Keratinocyte (primary cell): ENCODE measurements around the gene MUC5B. TPM values are rescaled to one million over a fixed set of nuclear protein-coding genes. Genes with fewer than 3 reads are reported as not detected.

Experiments used
- DNase-seq: peaks from one replicate; pipeline ENCODE4 v3.0.0-alpha.2; 2011; ENCODE audit warnings: low read depth, missing footprints, low spot score
- FAIRE-seq: peaks from 2 replicates; lab custom pipeline; 2011; peaks lifted over from hg19 to GRCh38; lab: Jason Lieb, UNC
- H2AFZ ChIP-seq: 2 replicates; pipeline ENCODE4 v1.6.0; 2012; ENCODE audit warnings: low read length, control low read depth, inconsistent platforms; ENCODE audit not compliant: control insufficient read depth
- H3K27ac ChIP-seq: 2 replicates; pipeline ENCODE4 v1.5.1; 2011; ENCODE audit warnings: low read length; ENCODE audit not compliant: control insufficient read depth, insufficient read depth
- H3K27me3 ChIP-seq: 3 replicates; pipeline ENCODE4 v1.6.0; 2011; ENCODE audit warnings: low read length; ENCODE audit not compliant: control insufficient read depth, insufficient read depth; ENCODE audit errors: extremely low read depth
- H3K36me3 ChIP-seq, 2 experiments: 2 replicates in 1 of 2; 3 replicates in 1 of 2; pipeline ENCODE4 v1.5.1; 2011; ENCODE audit warnings: low read length in 2 of 2, mild to moderate bottlenecking in 1 of 2; ENCODE audit not compliant: control insufficient read depth in 2 of 2, insufficient read depth in 2 of 2; ENCODE audit errors: extremely low read depth in 1 of 2
- H3K4me1 ChIP-seq: 3 replicates; pipeline ENCODE4 v1.5.1; 2011; ENCODE audit warnings: low read length; ENCODE audit not compliant: control insufficient read depth, insufficient read depth; ENCODE audit errors: extremely low read depth
- H3K4me2 ChIP-seq: 3 replicates; pipeline ENCODE4 v1.6.0; 2011; ENCODE audit warnings: low read depth, low read length; ENCODE audit not compliant: control insufficient read depth, insufficient read depth; ENCODE audit errors: extremely low read depth
- H3K4me3 ChIP-seq, 3 experiments: fragments of 200-600 bp in 1 of 3; sonication (generic) in 1 of 3; 2 replicates in 2 of 3; 3 replicates in 1 of 3; pipeline ENCODE4 v1.5.1; 2011 to 2016; ENCODE audit warnings: low read length in 3 of 3, mild to moderate bottlenecking in 3 of 3, control low read depth in 2 of 3, inconsistent platforms in 1 of 3, low read depth in 1 of 3, mixed read lengths in 1 of 3, mixed run types in 1 of 3, moderate library complexity in 1 of 3; ENCODE audit not compliant: control insufficient read depth in 2 of 3, insufficient read depth in 2 of 3; ENCODE audit errors: extremely low read depth in 1 of 3
- H3K79me2 ChIP-seq: 2 replicates; pipeline ENCODE4 v1.6.0; 2012; ENCODE audit warnings: low read length; ENCODE audit not compliant: control insufficient read depth, insufficient read depth
- H3K9ac ChIP-seq: 3 replicates; pipeline ENCODE4 v1.6.0; 2011; ENCODE audit warnings: low read length; ENCODE audit not compliant: control insufficient read depth, insufficient read depth; ENCODE audit errors: extremely low read depth
- H3K9me1 ChIP-seq: 3 replicates; pipeline ENCODE4 v1.6.0; 2011; ENCODE audit warnings: low read length; ENCODE audit not compliant: control insufficient read depth, insufficient read depth; ENCODE audit errors: extremely low read depth
- H3K9me3 ChIP-seq: 2 replicates; pipeline ENCODE4 v1.5.1; 2012; ENCODE audit warnings: low read depth, low read length; ENCODE audit not compliant: control insufficient read depth
- H4K20me1 ChIP-seq: 3 replicates; pipeline ENCODE4 v1.6.0; 2011; ENCODE audit warnings: low read length; ENCODE audit not compliant: control insufficient read depth, insufficient read depth; ENCODE audit errors: extremely low read depth
- CTCF ChIP-seq, 3 experiments: IDR thresholded peaks in 1 of 3; conservative IDR thresholded peaks in 1 of 3; optimal IDR thresholded peaks in 1 of 3; 2 replicates in 2 of 3; 3 replicates in 1 of 3; pipeline versions ENCODE3 to v1.5.1; 2011; ENCODE audit warnings: low read length in 3 of 3, mild to moderate bottlenecking in 3 of 3, moderate library complexity in 2 of 3, control low read depth in 1 of 3, inconsistent platforms in 1 of 3; ENCODE audit not compliant: insufficient read depth in 2 of 3; ENCODE audit errors: extremely low read depth in 1 of 3
- EZH2 ChIP-seq: IDR thresholded peaks from one replicate; pipeline ENCODE4 v1.6.1; 2012; ENCODE audit warnings: inconsistent platforms, mild to moderate bottlenecking, low read length, moderate library complexity
- dilution Hi-C: fragments of 300-500 bp; cut with MboI; formaldehyde crosslinking; loops from one replicate; pipeline ENCODE4 v1.7.0; 2020; ENCODE audit warnings: low sequenced_read_pairs; ENCODE audit not compliant: extremely low pct_ligation_motif_present
- polyA plus RNA-seq, 5 experiments: library from polyadenylated mRNA; depleted of rRNA in 3 of 5; stranded (reverse) in 3 of 5; stranded (forward) in 1 of 5; unstranded in 1 of 5; fragments of >200 nt; gene quantifications; 1 replicate in 1 of 5; 2 replicates in 3 of 5; 3 replicates in 1 of 5; pipeline versions ENCODE4 v1.2.1 to v1.2.3, GENCODE V29; 2011 to 2012; ENCODE audit warnings: missing spikeins in 2 of 5, low read depth in 1 of 5, low replicate concordance in 1 of 5

MUC5B gene
- polyA plus RNA-seq, 1 donor (not counting 4 experiments of a cell fraction or from before 2014, with no cell fraction given) = not detected

GRCh38 chr11:1300121-1300520 is 77.3 kb downstream of the MUC5B start:
- DNase-seq = no peak
- peaks cover 31% of the 10 kb centered on the region for H4K20me1 ChIP-seq
- H3K9me3 ChIP-seq = no peaks in the 10 kb centered on the region
- no peaks in the 10 kb centered on the region for H3K27me3 ChIP-seq
- no peak overlapping the region for H3K27ac ChIP-seq
- no peak overlapping the region for H3K4me2 ChIP-seq
- H3K4me1 ChIP-seq = peaks cover 31% of the 10 kb centered on the region
- H3K36me3 ChIP-seq = peaks cover 20 to 21% of the 10 kb centered on the region in 2 experiments
- dilution Hi-C loops = no loop called here
- FAIRE-seq = no peak
- TF ChIP-seq CTCF (optimal IDR thresholded peaks at IDR 0.05 in 1 of 3, IDR thresholded peaks at IDR 0.05 in 1 of 3, conservative IDR thresholded peaks at IDR 0.05 in 1 of 3; ENCODE audit: extremely low read depth in 1 of 3, insufficient read depth in 2 of 3, low read length in 3 of 3) (no peak), EZH2 (no peak)
- H3K79me2 ChIP-seq = peaks cover 88% of the 10 kb centered on the region
- no peaks in the 10 kb centered on the region for H3K9me1 ChIP-seq
- no peak overlapping the region for H3K9ac ChIP-seq
- no peak overlapping the region for H2AFZ ChIP-seq
- no peak overlapping the region for H3K4me3 ChIP-seq

- Histone ChIP-seq H3K27me3 (no peaks in the 10 kb centered on the region), H3K79me2 (peaks cover 89% of the 10 kb centered on the region), H3K4me3 (no peak overlapping the region), H3K9me1 (no peaks in the 10 kb centered on the region), H3K9me3 (no peaks in the 10 kb centered on the region), H3K27ac (no peak overlapping the region), H3K9ac (no peak overlapping the region), H3K4me1 (peaks cover 32% of the 10 kb centered on the region), H4K20me1 (peaks cover 31% of the 10 kb centered on the region), H2AFZ (no peak overlapping the region), H3K4me2 (no peak overlapping the region), H3K36me3 (peaks cover 24 to 25% of the 10 kb centered on the region in 2 experiments)
- dilution Hi-C loops = no loop called here
- no peak for TF ChIP-seq CTCF (optimal IDR thresholded peaks at IDR 0.05 in 1 of 3, IDR thresholded peaks at IDR 0.05 in 1 of 3, conservative IDR thresholded peaks at IDR 0.05 in 1 of 3; ENCODE audit: extremely low read depth in 1 of 3, insufficient read depth in 2 of 3, low read length in 3 of 3)
- no peak for TF ChIP-seq EZH2
- DNase-seq (no peak), FAIRE-seq (no peak)
These were observed 77.8 kb downstream of the MUC5B start for GRCh38 chr11:1300569-1301187.
